IPS-NIHi7 (cell line): ENCODE results near the gene NRIP1.

Source experiments
- DNase-seq: peaks from one replicate; pipeline ENCODE4 v3.0.0; 2012; ENCODE audit warnings: mixed read lengths; ENCODE audit errors: extremely low spot score

Gene NRIP1

GRCh38 chr21:15064576-15065391, at the start of gene NRIP1:
Gene NRIP1 (minus strand): TSS chr21:15065000. CDS start chr21:14968192, 96,808 bp downstream.
- DNase-seq: peak; percentile 80

GRCh38 chr21:15112858-15113257, 48.1 kb upstream of the NRIP1 start:
- DNase-seq: no peak

- no peak for DNase-seq
Observed at GRCh38 chr21:15108801-15109200, 44.0 kb upstream of the NRIP1 start.

- DNase-seq: no peak
Observed at GRCh38 chr21:15104470-15104869, 39.7 kb upstream of the NRIP1 start.

- no peak for DNase-seq
Observed at GRCh38 chr21:15098908-15099307, 34.1 kb upstream of the NRIP1 start.

GRCh38 chr21:15098181-15098580, 33.4 kb upstream of the NRIP1 start:
- DNase-seq: no peak

- DNase-seq: no peak
Observed at GRCh38 chr21:15097580-15097979, 32.8 kb upstream of the NRIP1 start.

- no peak for DNase-seq
Observed at GRCh38 chr21:15096146-15096545, 31.3 kb upstream of the NRIP1 start.

- DNase-seq: no peak
Observed at GRCh38 chr21:15095326-15095725, 30.5 kb upstream of the NRIP1 start.

GRCh38 chr21:15094706-15095105, 29.9 kb upstream of the NRIP1 start:
- no peak for DNase-seq

GRCh38 chr21:15093216-15093615, 28.4 kb upstream of the NRIP1 start:
- no peak for DNase-seq

- no peak for DNase-seq
Observed at GRCh38 chr21:15092745-15093144, 27.9 kb upstream of the NRIP1 start.

GRCh38 chr21:15090390-15090789, 25.6 kb upstream of the NRIP1 start:
- DNase-seq: no peak

- no peak for DNase-seq
Observed at GRCh38 chr21:15088488-15088887, 23.7 kb upstream of the NRIP1 start.

GRCh38 chr21:15084668-15085067, 19.9 kb upstream of the NRIP1 start:
- no peak for DNase-seq

- DNase-seq: no peak
Observed at GRCh38 chr21:15080526-15080925, 15.7 kb upstream of the NRIP1 start.

- no peak for DNase-seq
Observed at GRCh38 chr21:15079269-15079668, 14.5 kb upstream of the NRIP1 start.

GRCh38 chr21:15078180-15078579, 13.4 kb upstream of the NRIP1 start:
- DNase-seq: no peak

GRCh38 chr21:15077529-15078145, 12.8 kb upstream of the NRIP1 start:
- DNase-seq: no peak

- DNase-seq: no peak
Observed at GRCh38 chr21:15076730-15077129, 11.9 kb upstream of the NRIP1 start.

GRCh38 chr21:15071009-15071408, 6.2 kb upstream of the NRIP1 start:
- peak; percentile 18 for DNase-seq

- DNase-seq: no peak
Observed at GRCh38 chr21:15066123-15066575, 1.3 kb upstream of the NRIP1 start.

- peak; percentile 73 for DNase-seq
Observed at GRCh38 chr21:15065392-15066122, 757 bp upstream of the NRIP1 start.
